Stimulated activated CD4-positive, alpha-beta T cell treated with anti-CD3 and anti-CD28 coated beads, Interleukin-12 subunit alpha, Interleukin-12 subunit beta, amount 100 ng/mL, for 4 hours (primary cell): ENCODE measurements around the gene C17orf113.
"Not testable (repeated sequence)": the region's sequence is repeated elsewhere in the genome, so short reads cannot be mapped to it uniquely, and the experiment has no call there.

ENCODE experiments used
- DNase-seq: peaks from one replicate; pipeline ENCODE4 v3.0.0-alpha.2; 2020

Gene C17orf113

DNA sequence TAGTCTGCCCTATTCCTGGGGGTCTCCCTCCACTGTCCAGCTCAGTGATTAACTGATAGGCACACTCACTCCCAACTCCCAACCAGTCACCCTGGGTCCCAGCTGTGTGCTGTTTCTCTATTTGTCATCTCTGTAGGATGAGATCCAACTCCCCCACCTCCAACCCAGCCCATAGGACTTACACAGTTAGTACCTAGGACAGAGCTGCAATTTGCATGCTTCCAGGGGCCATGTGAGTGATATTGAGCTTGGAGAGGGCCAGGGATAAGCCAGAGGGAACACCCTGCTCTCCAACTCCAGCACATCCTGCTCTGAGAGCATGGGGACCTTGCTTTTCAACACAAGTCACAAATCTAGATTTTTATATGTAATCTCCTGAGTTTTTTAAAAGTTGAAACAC lies 8.8 kb downstream of the C17orf113 start:
- DNase-seq: no peak

- DNase-seq: no peak
These were observed 9.6 kb downstream of the C17orf113 start for GRCh38 chr17:42040818-42041217.

DNA sequence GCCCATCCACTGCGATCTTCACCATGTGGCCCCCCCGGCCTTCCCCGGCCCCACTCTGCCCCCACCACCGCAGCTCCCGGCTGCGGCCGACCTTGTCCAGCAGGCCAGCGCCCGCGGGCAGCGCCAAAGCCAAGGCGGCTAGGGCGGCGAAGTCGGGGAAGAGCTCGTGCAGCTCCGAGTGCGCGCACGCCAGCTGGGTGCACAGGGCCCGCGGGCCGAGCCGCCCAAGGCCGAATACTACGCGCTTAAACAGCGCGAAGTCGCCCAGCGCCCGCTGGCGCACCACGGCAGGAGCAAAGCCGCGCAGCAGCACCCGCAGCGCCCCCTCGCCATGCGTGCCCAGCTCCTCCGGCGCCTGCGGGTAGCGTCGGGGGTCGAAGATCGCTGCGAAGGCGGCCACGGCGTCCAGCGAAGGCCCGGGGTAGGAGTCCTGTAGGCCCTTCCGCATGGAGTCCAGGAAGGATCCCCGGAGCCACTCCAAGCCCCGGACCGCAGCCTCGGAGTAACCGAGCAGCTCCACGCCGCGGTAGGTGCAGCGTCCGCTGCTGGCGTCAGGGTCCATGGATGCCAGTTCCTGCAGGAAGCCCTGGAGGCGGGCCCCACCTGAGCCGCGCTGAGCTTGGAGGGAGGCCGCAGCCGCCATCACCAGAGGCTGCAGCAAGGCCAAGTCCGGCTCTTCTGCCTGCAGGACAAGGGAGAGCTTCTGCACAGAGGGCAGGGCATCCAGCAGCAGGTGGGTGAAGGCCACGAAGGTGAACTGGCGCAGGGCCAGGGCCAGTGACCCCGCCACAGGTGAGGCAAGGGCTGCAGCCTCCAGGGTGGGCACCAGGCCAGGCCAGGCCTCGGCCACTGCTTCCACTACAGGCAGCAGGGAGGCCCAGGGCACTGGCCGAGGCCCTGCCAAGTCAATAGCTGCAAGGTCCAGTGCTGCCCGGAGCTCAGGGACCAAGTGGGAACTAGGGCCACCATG lies 10.3 kb downstream of the C17orf113 start:
- DNase-seq: no peak

DNA sequence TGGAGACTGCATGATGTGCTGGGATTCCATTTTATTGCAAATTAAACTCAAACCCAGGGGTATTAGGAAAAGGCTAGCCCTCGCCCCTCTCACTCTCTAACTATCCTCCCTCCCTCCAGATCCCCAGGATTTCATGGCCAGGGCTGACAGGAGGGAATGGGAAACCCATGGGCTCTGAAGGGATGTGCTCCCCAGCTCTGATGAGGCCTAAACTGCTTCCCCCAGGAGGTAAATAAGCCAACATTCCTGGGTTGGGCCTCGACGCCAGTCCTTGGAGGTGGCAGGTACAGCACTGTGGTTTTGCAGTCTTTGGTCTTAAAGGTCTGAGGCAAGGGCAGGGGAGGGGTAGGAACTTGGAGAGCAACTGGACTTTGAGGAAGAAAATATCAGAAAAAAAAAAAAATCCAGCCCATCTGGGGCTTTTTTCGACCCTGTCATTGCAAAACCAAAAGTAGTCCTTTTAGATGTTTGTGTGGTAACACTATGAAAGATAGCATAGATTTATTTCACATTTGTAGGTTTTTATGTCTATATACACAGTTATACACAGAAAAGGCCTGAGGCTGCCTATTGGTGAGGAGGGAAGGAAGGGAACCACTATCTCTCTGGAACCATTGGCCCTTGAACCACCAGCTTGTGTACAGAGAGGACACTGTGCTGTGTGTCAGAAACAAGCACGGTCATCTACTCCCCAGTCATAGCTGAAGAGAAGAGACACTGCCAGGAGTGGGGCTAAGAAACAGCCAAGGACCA lies 12.0 kb downstream of the C17orf113 start:
- DNase-seq: no peak

DNA sequence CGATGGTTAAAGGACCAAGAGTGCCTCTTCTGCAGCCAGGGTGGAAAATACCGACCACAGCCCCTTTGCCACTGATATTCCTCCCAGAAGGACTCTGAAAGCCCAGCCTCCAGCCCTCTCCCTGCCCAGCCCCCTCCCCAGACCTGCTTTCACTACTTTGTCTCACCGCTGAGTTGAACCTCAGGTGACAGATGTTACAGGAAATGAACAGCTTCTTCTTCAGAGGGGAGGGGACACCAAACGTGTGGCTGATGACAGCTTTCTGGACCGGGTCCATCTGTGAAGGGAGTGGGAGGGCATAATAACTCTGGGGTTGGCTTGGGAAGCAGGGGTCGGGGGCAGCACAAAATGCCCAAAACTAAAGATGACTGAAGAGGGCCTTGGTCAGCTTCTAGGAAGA lies 16.3 kb downstream of the C17orf113 start:
- no peak for DNase-seq

- DNase-seq: no peak
These were observed 18.8 kb downstream of the C17orf113 start for GRCh38 chr17:42031584-42031983.

DNA sequence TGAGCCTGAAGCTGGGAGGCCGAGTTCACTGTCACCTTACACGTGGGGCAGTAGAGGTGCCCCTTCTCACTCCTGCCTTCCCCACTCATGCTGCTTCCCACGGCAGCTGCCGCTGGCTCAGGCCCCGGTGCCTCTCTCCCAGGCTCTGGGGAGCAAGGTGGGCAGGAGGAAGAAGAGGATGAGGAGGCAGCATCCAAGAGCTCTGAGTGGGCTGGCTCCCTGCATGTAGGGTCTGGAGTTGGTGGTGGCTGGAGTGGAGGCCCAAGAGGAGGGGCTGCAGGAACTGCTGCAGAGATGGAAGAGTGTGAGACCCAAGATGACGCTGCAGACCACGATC lies 21.6 kb downstream of the C17orf113 start:
- no peak for DNase-seq

DNA sequence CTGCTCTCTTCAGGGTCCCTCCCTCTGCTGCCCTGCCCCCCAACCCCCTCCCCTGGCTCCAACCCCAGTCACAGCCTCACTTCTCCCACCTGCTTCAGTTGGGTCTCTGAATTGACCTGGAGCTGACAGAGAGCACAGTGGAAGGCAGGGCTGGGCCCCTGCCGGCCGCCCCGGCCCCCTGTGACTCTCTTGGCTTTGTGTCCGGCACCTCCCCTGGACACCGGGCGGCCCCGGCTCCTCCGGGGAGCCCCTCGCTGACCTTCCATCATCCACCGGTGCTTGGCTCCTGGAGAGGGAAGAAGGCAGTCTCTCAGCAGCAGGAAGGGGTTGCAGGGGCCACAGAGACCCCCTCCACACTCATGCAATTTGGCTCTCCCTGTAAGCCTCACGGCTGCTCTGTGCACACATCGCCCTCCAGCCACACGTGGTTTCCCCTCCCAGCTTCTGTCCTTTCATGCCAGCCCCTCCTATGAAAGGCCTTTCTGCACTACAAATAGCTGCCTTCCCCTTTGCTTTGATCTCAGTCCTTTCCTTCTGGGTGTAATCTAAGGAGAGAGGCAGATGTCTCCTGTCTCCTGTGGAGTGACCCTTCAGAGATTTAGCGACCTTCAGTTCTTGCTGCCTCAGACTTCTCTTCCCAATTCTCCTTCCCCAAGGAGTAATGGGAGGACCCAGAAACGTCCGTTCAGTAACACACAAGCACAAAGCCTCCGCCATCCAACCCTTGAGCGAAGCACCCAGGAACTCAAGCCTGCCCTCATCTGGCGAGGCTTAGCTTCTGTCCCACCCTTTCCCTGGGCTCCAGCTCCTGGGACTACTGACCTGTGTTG lies 22.2 kb downstream of the C17orf113 start:
- no peak for DNase-seq

DNA sequence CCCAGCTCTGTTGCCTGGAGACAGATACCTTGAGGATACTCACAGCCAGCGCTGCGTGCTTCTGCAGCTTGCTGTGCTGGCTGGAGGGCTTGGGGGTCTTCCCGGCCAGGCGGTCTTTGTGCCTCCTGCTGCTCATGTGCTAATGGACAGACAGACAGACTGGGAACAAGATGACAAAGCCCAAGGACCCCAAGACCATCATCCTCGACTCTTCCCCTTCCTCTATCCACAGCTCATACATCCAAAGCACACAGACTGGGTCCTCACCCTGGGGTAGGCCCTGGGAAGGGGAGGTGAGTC lies 22.9 kb downstream of the C17orf113 start:
- DNase-seq: no peak

GRCh38 chr17:42026857-42027589 lies 23.4 kb downstream of the C17orf113 start:
- DNase-seq: no peak

DNA sequence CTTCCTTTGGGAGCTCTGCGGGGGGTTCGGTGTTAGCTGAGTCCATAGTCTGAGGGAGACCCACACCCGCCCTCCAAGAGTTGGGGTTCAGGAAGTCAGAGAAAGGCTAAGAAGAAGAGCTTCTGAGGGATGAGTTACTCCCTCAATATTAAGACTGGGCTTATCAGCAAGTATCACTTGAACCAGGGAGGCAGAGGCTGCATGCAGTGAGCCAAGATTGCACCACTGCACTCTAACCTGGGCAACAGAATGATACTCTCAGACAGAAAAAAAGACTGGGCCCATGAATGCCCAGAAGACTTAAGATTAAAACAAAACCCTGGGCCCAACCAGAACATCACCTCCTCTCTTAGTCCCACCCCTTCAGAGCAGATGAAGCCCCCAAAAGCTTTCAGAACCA lies 24.5 kb downstream of the C17orf113 start:
- no peak for DNase-seq

GRCh38 chr17:42025191-42025579 lies 25.2 kb downstream of the C17orf113 start:
- no peak for DNase-seq

GRCh38 chr17:42023524-42024349 lies 26.7 kb downstream of the C17orf113 start:
- DNase-seq: no peak

DNA sequence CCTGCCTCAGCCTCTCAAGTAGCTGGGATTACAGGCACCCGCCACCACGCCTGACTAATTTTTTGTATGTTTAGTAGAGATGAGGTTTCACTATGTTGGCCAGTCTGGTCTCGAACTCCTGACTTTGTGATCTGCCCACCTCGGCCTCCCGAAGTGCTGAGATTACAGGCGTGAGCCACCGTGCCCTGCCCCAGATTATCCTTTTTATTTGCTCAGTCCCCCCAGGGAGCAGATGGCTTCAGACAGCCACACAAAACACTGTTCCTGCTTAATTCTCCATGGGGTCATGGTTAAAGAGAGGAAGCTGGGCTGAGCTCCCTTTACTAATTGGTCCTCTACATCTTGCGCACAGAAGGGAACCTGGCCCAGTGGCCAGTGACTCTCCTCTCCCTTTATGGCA lies 29.6 kb downstream of the C17orf113 start:
- not testable (repeated sequence) for DNase-seq

GRCh38 chr17:42019509-42020404 lies 30.6 kb downstream of the C17orf113 start, which contains the start of gene NKIRAS2:
Gene NKIRAS2, plus strand, starts transcription at chr17:42020090. Its CDS starts 1,488 bp downstream, at chr17:42021578.
- DNase-seq: peak; percentile 94

- DNase-seq: no peak
These were observed 31.4 kb downstream of the C17orf113 start for GRCh38 chr17:42018988-42019387.

DNA sequence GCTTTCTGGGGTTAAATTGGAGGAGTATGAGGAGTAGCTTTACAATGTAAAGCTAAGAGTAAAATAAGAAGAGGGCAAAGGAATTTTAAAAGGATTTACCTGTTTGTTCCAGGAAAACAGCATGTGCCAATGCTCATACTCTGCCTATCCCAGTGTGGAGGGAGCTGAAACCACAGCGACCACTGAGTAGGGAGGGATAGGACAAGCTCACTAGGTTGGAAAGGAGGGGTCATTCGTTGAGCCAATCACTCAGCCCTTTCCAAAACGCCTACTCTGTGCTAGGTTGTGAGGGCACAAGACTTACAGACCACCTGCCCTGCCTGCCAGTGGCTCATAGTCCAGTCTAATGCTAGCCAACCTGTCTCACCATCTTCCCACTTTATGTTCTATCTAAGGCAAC lies 32.1 kb downstream of the C17orf113 start:
- no peak for DNase-seq

- DNase-seq: no peak
These were observed 32.6 kb downstream of the C17orf113 start for GRCh38 chr17:42017866-42018200.

GRCh38 chr17:42016941-42017865 lies 33.2 kb downstream of the C17orf113 start, which contains the start of gene DNAJC7:
Gene DNAJC7, minus strand, starts transcription at chr17:42017439. Its CDS starts 23 bp downstream, at chr17:42017416.
- DNase-seq: peak; percentile 82
